Kidney (tissue), 14 donors: ENCODE results near the gene DTD1. TPM values are rescaled to one million over a fixed set of nuclear protein-coding genes. Genes with fewer than 3 reads are reported as not detected.

Source experiments
- DNase-seq, 5 donors: peaks; one replicate each; pipeline ENCODE4 v3.0.0-alpha.2; 2013 to 2020
- FAIRE-seq: peaks from 2 replicates; lab custom pipeline; 2012; peaks lifted over from hg19 to GRCh38; lab: Jason Lieb, UNC
- H3K27ac ChIP-seq, 2 donors: one replicate each; pipeline ENCODE4 v1.7.0; 2013; ENCODE audit warnings: low read depth in 2 of 2, low read length in 2 of 2, inconsistent platforms in 1 of 2
- H3K27me3 ChIP-seq: one replicate; pipeline ENCODE4 v1.7.1; 2013; ENCODE audit warnings: low read length, inconsistent platforms; ENCODE audit not compliant: control insufficient read depth, insufficient read depth
- H3K36me3 ChIP-seq, 3 donors: one replicate each; pipeline versions ENCODE4 v1.7.0 to v1.7.1; 2013; ENCODE audit warnings: low read length in 3 of 3, control low read depth in 1 of 3, inconsistent platforms in 1 of 3; ENCODE audit not compliant: insufficient read depth in 3 of 3, control insufficient read depth in 2 of 3
- H3K4me1 ChIP-seq, 3 donors: one replicate each; pipeline versions ENCODE4 v1.7.0 to v1.7.1; 2013; ENCODE audit warnings: low read length in 3 of 3, inconsistent platforms in 1 of 3, low read depth in 1 of 3; ENCODE audit not compliant: control insufficient read depth in 2 of 3, insufficient read depth in 2 of 3
- H3K4me3 ChIP-seq, 3 donors: one replicate each; pipeline versions ENCODE4 v1.7.0 to v1.8.1; 2013; ENCODE audit warnings: low read length in 3 of 3, control low read depth in 1 of 3, inconsistent platforms in 1 of 3
- H3K9ac ChIP-seq, 3 donors: one replicate each; pipeline versions ENCODE4 v1.7.0 to v1.7.1; 2013; ENCODE audit warnings: low read length in 3 of 3, control low read depth in 1 of 3, inconsistent platforms in 1 of 3
- H3K9me3 ChIP-seq, 3 donors: one replicate each; pipeline versions ENCODE4 v1.7.0 to v1.7.1; 2013; ENCODE audit warnings: low read length in 3 of 3, control low read depth in 1 of 3, inconsistent platforms in 1 of 3; ENCODE audit not compliant: control insufficient read depth in 2 of 3, insufficient read depth in 1 of 3
- intact Hi-C: fragments of 100-400 bp; cut with DNase I; formaldehyde crosslinking; loops from one replicate; pipeline ENCODE4 v1.11.1; 2022
- polyA plus RNA-seq: library from polyadenylated mRNA; stranded (reverse); fragments of 350-450 nt; fragmentation: Illumina TruSeq; extraction: RNeasy Lipid Tissue Mini Kit (QIAGEN cat#74804); gene quantifications from one replicate; pipeline ENCODE4 v1.2.3, GENCODE V29; 2014; ENCODE audit warnings: low read depth, low replicate concordance; ENCODE audit not compliant: insufficient read depth
- total RNA-seq: library from RNA; stranded (reverse); fragmentation: NEBNext Ultra II Directional; extraction: Animal tissue kit (Norgen Biotek cat#: 25700); gene quantifications from one replicate; pipeline ENCODE4 v1.2.1, GENCODE V29; 2021
- TF ChIP-seq, protein P1 (sequence below): IDR thresholded peaks from 3 replicates; pipeline ENCODE4 v1.5.1; 2012; ENCODE audit warnings: mild to moderate bottlenecking, moderate library complexity, borderline replicate concordance; ENCODE audit not compliant: insufficient read depth; ENCODE audit errors: extremely low read depth
- donor health status: control.
- donor health status: control.
- donor health status: control.
- donor health status: control.
- donor health status: control.
- donor health status: DM: yes; HTN: yes; CAD: no.
- donor health status: Normal renal cell carcinoma (clear cell type).

The DTD1 gene
- total and polyA plus RNA-seq, 2 donors from 2014 or later, result 45.3 to 47.4 TPM

DNA sequence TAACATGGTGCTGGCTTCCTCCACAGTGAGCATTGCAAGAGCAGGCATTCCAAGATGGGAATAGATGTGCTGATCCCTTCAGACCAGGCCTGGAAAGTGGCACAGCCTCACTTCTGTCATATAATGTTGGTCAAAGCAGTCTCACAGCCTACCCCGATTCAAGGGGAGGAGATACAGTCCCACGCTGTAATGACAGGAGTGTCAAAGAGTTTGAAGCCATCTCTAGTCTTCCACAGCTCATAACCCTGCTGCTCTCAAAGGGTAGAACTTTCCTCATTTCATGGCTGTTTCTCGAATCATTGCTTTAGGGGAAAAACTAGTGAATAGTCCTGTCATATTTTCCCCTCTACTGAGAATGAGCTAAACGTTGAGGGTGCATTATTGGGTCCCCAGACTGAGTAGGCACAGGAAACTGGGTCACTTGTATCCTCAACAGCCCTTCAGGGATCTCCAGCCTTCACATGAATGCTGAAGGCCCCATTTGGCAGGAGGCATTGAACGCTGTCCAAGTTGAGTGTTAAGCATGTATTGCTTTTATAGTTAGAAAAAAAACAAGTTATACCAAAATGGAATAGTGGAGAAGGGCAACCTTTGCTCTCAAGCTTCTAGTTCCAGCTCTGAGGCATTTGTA, 27.3 kb downstream of the DTD1 start:
- Histone ChIP-seq H3K27me3 (no peaks in the 10 kb centered on the region), H3K27ac (no peak overlapping the region), H3K36me3 (no peaks in the 10 kb centered on the region), H3K4me3 (peak overlapping the region in 1 of 3 donors; percentile 19), H3K9ac (no peak overlapping the region), H3K4me1 (peaks cover 0 to 10% (median 0%) of the 10 kb centered on the region in 3 donors), H3K9me3 (no peaks in the 10 kb centered on the region)
- DNase-seq, result no peak
- TF ChIP-seq, protein P1, sequence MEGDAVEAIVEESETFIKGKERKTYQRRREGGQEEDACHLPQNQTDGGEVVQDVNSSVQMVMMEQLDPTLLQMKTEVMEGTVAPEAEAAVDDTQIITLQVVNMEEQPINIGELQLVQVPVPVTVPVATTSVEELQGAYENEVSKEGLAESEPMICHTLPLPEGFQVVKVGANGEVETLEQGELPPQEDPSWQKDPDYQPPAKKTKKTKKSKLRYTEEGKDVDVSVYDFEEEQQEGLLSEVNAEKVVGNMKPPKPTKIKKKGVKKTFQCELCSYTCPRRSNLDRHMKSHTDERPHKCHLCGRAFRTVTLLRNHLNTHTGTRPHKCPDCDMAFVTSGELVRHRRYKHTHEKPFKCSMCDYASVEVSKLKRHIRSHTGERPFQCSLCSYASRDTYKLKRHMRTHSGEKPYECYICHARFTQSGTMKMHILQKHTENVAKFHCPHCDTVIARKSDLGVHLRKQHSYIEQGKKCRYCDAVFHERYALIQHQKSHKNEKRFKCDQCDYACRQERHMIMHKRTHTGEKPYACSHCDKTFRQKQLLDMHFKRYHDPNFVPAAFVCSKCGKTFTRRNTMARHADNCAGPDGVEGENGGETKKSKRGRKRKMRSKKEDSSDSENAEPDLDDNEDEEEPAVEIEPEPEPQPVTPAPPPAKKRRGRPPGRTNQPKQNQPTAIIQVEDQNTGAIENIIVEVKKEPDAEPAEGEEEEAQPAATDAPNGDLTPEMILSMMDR, result no peak
- no peak for FAIRE-seq
- intact Hi-C loops, result no loop called here

DNA sequence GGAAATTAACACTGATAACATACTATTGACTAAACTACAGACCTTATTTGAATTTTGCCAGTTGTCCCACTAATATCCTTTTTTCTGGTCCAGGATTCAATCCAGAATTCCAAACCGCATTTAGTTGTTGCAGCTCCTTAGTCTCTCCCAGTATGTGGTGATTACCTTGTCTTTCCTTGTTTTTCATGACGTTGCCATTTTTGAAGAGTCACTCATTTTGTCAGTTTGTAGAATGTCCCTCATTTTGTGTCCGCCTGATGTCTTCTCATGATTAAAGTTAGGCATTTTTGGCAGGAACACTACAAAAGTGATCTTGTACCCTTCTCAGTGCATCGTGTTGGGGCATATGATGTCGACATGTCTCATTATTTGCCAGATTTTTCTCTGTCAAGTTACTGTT, 33.1 kb downstream of the DTD1 start:
- Histone ChIP-seq H3K27me3 (no peaks in the 10 kb centered on the region), H3K9me3 (no peaks in the 10 kb centered on the region), H3K27ac (no peak overlapping the region), H3K36me3 (no peaks in the 10 kb centered on the region), H3K4me1 (peaks cover 0 to 6% (median 0%) of the 10 kb centered on the region in 3 donors), H3K9ac (no peak overlapping the region), H3K4me3 (no peak overlapping the region)
- intact Hi-C loops, result no loop called here
- no peak for FAIRE-seq
- TF ChIP-seq, protein P1, result no peak
- DNase-seq, result no peak

DNA sequence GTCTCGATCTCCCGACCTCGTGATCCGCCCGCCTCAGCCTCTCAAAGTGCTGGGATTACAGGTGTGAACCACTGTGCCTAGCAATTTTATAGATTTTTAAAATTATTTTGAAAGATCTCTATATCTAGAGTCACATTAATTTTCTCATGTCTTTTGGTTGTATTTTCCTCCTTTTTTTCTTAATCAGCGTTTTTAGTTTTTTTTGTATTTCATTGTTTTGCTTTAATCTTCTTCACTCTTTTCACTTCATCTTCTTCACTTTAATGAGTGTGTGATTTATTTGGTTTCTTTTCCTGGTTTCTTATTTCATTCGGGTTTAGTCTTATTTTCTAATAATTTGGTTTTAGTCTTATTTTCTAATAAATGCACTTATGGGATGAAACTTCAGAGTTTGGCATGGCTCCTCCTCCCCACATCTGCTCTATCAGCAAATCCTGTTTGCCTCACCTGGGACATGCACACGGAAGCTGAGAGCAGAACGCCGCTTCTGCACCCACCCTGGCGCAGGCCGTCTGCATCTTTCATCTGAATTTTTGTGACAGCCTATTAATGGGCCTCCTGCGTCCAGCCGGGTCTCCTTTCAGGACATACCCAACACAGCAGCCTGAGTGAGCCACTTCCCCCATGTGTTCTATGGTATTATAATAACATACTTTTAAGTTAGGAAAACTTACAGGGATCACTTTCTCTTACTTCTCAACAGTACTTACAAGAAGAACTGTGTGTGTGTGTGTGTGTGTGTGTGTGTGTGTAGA, 35.5 kb downstream of the DTD1 start:
- Histone ChIP-seq H3K27ac (no peak overlapping the region), H3K4me3 (no peak overlapping the region), H3K9ac (no peak overlapping the region), H3K27me3 (no peaks in the 10 kb centered on the region), H3K4me1 (no peaks in the 10 kb centered on the region), H3K9me3 (no peaks in the 10 kb centered on the region), H3K36me3 (no peaks in the 10 kb centered on the region)
- TF ChIP-seq, protein P1, result no peak
- FAIRE-seq, result no peak
- no peak for DNase-seq
- intact Hi-C loops, result no loop called here
